ENCODE measurements around the gene GPR37L1. TPM values are rescaled to one million over a fixed set of nuclear protein-coding genes. Genes with fewer than 3 reads are reported as not detected.

GPR37L1 gene
- total and polyA plus RNA-seq, 2 of the 8 experiments (the other 6 are each of a cell fraction or from before 2014, with no cell fraction given): 0.13 to 0.23 TPM

DNA sequence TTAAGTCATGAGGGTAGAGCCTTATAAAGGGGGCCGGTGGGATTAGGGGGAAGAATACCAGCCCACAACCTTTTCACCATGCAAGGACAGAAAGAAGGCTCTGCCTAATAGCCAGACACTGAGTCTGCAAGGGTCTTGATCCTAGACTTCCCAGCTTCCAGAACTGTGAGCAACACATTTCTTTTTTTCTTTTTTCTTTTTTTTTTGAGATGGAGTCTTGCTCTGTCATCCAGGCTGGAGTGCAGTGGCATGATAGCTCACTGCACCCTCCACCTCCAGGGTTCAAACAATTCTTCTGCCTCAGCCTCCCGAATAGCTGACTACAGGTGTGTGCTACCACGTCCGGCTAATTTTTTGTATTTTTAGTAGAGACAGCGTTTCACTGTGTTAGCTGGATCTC, 23.6 kb downstream of the GPR37L1 start:
- Histone ChIP-seq H3K23me2 (ENCODE audit: low read depth, low read length) (peaks cover 13% of the 10 kb centered on the region), H3K4me2 (ENCODE audit: insufficient read depth in 1 of 2, low read depth in 2 of 2, low read length in 2 of 2) (no peak overlapping the region), H2BK5ac (ENCODE audit: low read depth, low read length) (no peak overlapping the region), H3K23ac (ENCODE audit: insufficient read length) (no peak overlapping the region), H3K4ac (replicated peaks; ENCODE audit: insufficient read length, low read depth, low read length) (no peak overlapping the region), H4K91ac (replicated peaks; ENCODE audit: insufficient read length, low read length) (no peak overlapping the region), H3K27me3 (replicated peaks in 1 of 4; ENCODE audit: control insufficient read depth in 3 of 4, extremely low read depth in 1 of 4, insufficient read depth in 3 of 4, low read length in 3 of 4) (peaks cover 0 to 7% (median 2%) of the 10 kb centered on the region in 4 experiments; a peak in 3 of 7 replicates), H4K8ac (ENCODE audit: extremely low read depth, insufficient read depth, low read length) (no peak overlapping the region), H2BK20ac (ENCODE audit: low read length) (no peak overlapping the region), H3K27ac (ENCODE audit: low read depth, low read length) (no peak overlapping the region), H3K4me1 (replicated peaks in 1 of 4; ENCODE audit: control insufficient read depth in 3 of 4, insufficient read depth in 4 of 4, low read length in 3 of 4) (peaks cover 3 to 13% (median 9%) of the 10 kb centered on the region in 4 experiments; a peak in 6 of 7 replicates), H3K9ac (replicated peaks in 1 of 4; ENCODE audit: extremely low read depth in 1 of 4, low read depth in 3 of 4, low read length in 3 of 4) (no peak overlapping the region), H3K14ac (ENCODE audit: insufficient read length) (no peak overlapping the region), H3K79me1 (ENCODE audit: low read depth, low read length) (peaks cover 8% of the 10 kb centered on the region), H3K79me2 (ENCODE audit: control insufficient read depth in 1 of 2, insufficient read depth in 2 of 2, low read length in 2 of 2) (peaks cover 3 to 22% of the 10 kb centered on the region in 2 experiments; a peak in 3 of 4 replicates), H2BK12ac (ENCODE audit: low read depth, low read length) (no peak overlapping the region), H4K5ac (ENCODE audit: insufficient read length, low read depth, low read length) (no peak overlapping the region), H2BK120ac (replicated peaks; ENCODE audit: low read depth, low read length) (no peak overlapping the region), H2AFZ (ENCODE audit: low read length) (no peak overlapping the region), H3K36me3 (ENCODE audit: control insufficient read depth in 2 of 4, insufficient read depth in 4 of 4, low read length in 3 of 4) (no peaks in the 10 kb centered on the region), H3K4me3 (ENCODE audit: extremely low read depth in 1 of 4, insufficient read depth in 2 of 4, low read depth in 3 of 4, low read length in 4 of 4) (no peak overlapping the region), H2BK15ac (ENCODE audit: low read length) (no peak overlapping the region), H3K56ac (replicated peaks; ENCODE audit: insufficient read length, low read depth, low read length) (no peak overlapping the region), H3K18ac (ENCODE audit: extremely low read depth, low read length) (no peak overlapping the region), H3K9me3 (ENCODE audit: insufficient read depth in 2 of 2, low read depth in 1 of 2, low read length in 1 of 2) (no peaks in the 10 kb centered on the region), H2AK5ac (ENCODE audit: low read depth, low read length) (no peak overlapping the region), H4K20me1 (replicated peaks in 1 of 2; ENCODE audit: control insufficient read depth in 1 of 2, insufficient read depth in 2 of 2, low read length in 2 of 2) (peaks cover 2 to 9% of the 10 kb centered on the region in 2 experiments)
- WGBS, 2 experiments (ENCODE audit: extremely low coverage in 1 of 2, insufficient coverage in 1 of 2, insufficient read length in 1 of 2, insufficient replicate concordance in 2 of 2, low coverage in 1 of 2, low lambda C conversion rate in 2 of 2, missing lambda C conversion rate in 1 of 2): 96% methylated on average over 5 of the region's 5 CpGs; no CpG with 5 or more reads in 1 of the 2 experiments
- DNase-seq (ENCODE audit: low read depth in 1 of 2, low spot score in 2 of 2) (no peak), FAIRE-seq (no peak)
- ChIA-PET CTCF (ENCODE audit: partially characterized antibody) (interaction anchor here (0.5 to 6.1 kb wide), 8 partner anchors 9 to 1207 kb away, joined by 3 to 50 read pairs (median 4); no protein-coding TSS in a partner anchor), POLR2A (ENCODE audit: partially characterized antibody) (interaction anchor here (1.3 to 1.6 kb wide), 2 partner anchors 11 to 15 kb away, joined by 3 to 4 read pairs; no protein-coding TSS in a partner anchor)
- TF ChIP-seq, protein P1, sequence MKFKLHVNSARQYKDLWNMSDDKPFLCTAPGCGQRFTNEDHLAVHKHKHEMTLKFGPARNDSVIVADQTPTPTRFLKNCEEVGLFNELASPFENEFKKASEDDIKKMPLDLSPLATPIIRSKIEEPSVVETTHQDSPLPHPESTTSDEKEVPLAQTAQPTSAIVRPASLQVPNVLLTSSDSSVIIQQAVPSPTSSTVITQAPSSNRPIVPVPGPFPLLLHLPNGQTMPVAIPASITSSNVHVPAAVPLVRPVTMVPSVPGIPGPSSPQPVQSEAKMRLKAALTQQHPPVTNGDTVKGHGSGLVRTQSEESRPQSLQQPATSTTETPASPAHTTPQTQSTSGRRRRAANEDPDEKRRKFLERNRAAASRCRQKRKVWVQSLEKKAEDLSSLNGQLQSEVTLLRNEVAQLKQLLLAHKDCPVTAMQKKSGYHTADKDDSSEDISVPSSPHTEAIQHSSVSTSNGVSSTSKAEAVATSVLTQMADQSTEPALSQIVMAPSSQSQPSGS (IDR thresholded peaks at IDR 0.05; ENCODE audit: low read length): no peak
- TF ChIP-seq BCL11A (IDR thresholded peaks at IDR 0.05; ENCODE audit: low read depth in 2 of 2, low read length in 2 of 2) (no peak), BACH1 (IDR thresholded peaks at IDR 0.05; ENCODE audit: low read length) (no peak), CTBP2 (IDR thresholded peaks at IDR 0.05; ENCODE audit: borderline replicate concordance, insufficient read depth, insufficient read length, low read length) (no peak), JUND (IDR thresholded peaks at IDR 0.05; ENCODE audit: low read length) (no peak), SIN3A (conservative IDR thresholded peaks at IDR 0.05 in 1 of 2, IDR thresholded peaks at IDR 0.05 in 1 of 2; ENCODE audit: low read depth in 1 of 2, low read length in 2 of 2) (no peak), POLR2AphosphoS5 (IDR thresholded peaks at IDR 0.05; ENCODE audit: low read depth, low read length) (no peak), TEAD4 (IDR thresholded peaks at IDR 0.05; ENCODE audit: low read depth, low read length) (no peak), SRF (IDR thresholded peaks at IDR 0.05; ENCODE audit: low read depth, low read length) (no peak), RBBP5 (IDR thresholded peaks at IDR 0.05; ENCODE audit: borderline replicate concordance, low read depth, low read length) (no peak)
- TF ChIP-seq, protein P2, sequence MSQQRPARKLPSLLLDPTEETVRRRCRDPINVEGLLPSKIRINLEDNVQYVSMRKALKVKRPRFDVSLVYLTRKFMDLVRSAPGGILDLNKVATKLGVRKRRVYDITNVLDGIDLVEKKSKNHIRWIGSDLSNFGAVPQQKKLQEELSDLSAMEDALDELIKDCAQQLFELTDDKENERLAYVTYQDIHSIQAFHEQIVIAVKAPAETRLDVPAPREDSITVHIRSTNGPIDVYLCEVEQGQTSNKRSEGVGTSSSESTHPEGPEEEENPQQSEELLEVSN (IDR thresholded peaks at IDR 0.05): no peak
